Measurements from ENCODE around the gene VPS13D.
A peak's percentile ranks its signal among the peaks of the same experiment; 100 is the strongest.

VPS13D gene, protein sequence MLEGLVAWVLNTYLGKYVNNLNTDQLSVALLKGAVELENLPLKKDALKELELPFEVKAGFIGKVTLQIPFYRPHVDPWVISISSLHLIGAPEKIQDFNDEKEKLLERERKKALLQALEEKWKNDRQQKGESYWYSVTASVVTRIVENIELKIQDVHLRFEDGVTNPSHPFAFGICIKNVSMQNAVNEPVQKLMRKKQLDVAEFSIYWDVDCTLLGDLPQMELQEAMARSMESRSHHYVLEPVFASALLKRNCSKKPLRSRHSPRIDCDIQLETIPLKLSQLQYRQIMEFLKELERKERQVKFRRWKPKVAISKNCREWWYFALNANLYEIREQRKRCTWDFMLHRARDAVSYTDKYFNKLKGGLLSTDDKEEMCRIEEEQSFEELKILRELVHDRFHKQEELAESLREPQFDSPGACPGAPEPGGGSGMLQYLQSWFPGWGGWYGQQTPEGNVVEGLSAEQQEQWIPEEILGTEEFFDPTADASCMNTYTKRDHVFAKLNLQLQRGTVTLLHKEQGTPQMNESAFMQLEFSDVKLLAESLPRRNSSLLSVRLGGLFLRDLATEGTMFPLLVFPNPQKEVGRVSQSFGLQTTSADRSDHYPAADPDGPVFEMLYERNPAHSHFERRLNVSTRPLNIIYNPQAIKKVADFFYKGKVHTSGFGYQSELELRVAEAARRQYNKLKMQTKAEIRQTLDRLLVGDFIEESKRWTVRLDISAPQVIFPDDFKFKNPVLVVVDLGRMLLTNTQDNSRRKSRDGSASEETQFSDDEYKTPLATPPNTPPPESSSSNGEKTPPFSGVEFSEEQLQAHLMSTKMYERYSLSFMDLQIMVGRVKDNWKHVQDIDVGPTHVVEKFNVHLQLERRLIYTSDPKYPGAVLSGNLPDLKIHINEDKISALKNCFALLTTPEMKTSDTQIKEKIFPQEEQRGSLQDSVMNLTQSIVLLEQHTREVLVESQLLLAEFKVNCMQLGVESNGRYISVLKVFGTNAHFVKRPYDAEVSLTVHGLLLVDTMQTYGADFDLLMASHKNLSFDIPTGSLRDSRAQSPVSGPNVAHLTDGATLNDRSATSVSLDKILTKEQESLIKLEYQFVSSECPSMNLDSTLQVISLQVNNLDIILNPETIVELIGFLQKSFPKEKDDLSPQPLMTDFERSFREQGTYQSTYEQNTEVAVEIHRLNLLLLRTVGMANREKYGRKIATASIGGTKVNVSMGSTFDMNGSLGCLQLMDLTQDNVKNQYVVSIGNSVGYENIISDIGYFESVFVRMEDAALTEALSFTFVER (N-terminal part only)

DNA sequence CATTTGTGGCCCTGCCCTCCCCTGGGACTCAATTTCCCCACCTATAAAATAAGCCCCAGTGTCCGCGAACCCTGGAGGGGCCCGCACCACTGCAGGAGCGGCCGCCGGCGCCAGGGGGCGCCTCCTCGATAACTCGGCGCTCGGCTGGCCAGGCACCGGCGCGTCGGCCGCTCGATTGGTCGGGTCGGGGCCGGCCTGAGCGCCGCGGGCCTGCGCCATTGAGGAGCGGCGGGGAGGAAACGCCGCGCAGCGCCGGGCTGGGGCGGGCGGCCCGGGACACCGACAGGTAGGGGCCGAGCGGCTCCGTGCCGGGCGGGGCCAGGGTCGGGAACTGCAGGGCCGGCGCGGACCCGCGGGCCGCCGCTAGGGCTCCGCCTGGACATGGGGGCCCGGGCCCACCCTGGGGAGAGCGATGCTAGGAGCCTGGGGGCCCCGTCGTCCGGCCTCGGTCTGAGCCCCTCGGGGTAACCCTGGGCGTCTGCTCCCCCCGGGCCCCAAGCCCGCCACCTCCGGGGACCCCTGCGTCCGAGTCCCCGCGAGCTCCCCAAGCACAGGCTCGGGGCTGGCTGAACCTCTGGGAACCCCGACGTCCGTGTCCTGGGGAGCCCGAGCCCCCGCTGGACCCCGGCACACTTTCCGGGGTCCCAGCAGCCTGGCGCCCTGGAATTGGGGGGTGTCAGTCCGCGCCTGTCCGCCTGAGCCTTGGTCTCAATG is at the start of gene VPS13D:
TSS of gene VPS13D (plus strand) at position 196 of the 714 bp plus-strand sequence. CDS start 4,237 bp downstream, outside the sequence.
- DNase-seq (ENCODE audit: low read depth) = peak; percentile 77

GRCh38 chr1:12180315-12180714 is 49.5 kb upstream of the VPS13D start:
- no peak for DNase-seq (ENCODE audit: low read depth)

DNA sequence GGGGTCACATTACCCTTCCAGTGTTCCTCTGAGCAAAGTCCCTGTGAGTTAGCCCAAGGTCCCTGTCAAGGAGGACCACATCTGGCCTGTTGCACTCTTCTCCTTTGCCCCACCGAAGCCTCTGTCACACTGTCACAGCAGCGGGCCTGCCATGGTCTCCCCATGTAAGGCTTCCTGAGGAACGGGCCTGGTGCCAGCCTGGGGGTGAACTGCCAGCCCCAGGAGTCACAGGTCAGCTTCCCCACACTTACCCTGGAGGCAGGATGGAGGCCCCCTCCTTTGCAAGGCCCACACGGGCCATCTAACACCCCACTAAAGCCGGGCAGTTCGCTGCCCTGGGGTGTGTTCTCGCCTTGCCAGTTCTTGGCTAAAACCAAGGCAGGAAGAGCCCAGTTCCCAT is 48.9 kb upstream of the VPS13D start:
- no peak for DNase-seq (ENCODE audit: low read depth)

DNA sequence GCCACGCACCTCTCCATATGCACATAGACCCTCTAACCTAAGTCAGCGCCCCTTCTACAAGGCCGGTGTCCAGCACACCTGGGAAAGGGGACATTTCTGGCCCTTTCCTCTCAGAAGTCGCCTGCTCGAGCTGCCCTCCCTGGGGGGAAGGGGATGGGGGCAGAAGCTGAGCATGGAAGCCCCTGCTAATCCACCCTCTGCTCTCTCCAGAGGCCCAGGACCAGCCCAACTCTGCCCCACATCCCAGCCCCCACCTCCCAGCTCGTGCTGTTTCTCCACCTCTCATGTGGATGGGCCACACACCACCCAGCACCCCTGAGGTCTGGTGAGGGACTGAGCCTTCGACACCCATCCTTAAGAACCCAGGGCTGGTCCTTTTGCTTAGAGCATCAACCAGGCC is 48.3 kb upstream of the VPS13D start:
- no peak for DNase-seq (ENCODE audit: low read depth)

- no peak for DNase-seq (ENCODE audit: low read depth)
Observed at GRCh38 chr1:12182410-12182984, 47.3 kb upstream of the VPS13D start.

DNA sequence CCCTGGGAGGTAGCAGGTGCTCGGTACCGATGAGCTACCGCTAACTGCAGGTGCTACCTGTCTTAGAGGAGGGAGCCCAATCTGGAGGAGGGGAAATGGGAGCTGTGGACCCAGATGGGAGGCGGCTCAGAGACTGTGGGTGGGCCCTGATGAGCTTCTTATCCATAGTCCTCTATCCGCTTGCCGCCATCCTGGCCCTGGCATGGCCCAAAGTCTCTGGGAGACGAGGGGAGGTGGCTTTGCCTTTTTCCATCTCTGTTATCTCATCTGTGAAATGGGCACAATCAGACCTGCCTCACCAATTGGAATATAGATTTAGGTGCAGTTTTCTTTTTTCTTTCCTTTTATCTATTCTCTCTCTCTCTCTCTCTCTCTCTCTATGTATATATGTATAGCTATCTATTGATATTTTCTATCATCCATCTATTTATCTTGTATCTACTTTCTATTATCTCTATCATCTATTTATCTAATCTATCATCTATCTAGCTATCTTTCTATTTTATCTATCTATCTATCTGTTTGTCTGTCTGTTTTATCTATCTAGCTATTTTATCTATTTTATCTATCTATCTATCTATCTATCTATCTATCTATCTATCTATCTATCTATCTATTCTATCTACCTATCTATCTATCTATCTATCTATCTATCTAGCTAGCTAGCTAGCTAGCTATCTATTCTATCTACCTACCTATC is 46.6 kb upstream of the VPS13D start:
- no peak for DNase-seq (ENCODE audit: low read depth)

- no peak for DNase-seq (ENCODE audit: low read depth)
Observed at GRCh38 chr1:12184008-12184681, 45.7 kb upstream of the VPS13D start.

DNA sequence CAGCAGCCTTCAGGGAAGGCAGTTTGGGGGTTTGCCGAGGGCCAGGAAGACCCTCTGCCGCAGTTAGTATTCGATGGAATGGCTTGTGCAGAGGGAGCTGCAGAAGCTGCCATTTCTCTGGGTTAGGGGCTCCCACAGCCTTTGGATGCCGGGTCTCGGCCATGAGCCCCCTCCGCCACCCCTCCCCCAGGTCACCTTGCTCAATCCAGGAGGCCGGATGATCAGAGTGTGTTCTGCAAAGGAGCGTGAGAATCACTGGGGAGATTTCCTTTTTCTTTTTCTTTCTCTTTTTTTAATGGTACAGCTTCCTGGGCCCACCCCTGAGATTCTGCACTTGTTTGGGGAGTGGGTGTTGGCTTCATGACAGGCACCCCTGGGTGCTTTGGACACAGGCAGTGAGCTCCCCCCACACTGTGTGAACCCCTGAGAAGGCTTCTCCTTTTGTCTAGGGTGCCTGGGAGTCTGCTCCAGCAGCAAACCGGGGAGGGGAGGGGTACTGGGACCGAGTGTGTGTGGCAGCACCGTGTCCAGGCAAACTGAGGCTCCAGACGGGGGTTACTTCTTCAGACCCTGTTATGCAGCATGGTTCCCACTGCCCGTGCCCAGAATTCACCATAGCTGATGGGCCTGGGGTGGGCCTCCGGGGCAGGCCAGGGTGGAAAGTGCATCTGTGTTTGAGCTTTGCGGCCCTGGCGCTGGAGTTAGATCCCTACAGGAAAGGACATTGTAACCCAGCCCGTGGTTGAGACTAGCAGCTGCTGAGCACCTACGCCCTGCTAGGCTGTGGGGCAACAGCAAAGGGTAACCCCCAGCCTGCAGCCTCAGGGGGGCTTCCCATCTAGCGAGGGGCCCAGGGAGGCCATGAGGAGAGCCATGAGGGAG is 44.6 kb upstream of the VPS13D start:
- DNase-seq (ENCODE audit: low read depth) = no peak

DNA sequence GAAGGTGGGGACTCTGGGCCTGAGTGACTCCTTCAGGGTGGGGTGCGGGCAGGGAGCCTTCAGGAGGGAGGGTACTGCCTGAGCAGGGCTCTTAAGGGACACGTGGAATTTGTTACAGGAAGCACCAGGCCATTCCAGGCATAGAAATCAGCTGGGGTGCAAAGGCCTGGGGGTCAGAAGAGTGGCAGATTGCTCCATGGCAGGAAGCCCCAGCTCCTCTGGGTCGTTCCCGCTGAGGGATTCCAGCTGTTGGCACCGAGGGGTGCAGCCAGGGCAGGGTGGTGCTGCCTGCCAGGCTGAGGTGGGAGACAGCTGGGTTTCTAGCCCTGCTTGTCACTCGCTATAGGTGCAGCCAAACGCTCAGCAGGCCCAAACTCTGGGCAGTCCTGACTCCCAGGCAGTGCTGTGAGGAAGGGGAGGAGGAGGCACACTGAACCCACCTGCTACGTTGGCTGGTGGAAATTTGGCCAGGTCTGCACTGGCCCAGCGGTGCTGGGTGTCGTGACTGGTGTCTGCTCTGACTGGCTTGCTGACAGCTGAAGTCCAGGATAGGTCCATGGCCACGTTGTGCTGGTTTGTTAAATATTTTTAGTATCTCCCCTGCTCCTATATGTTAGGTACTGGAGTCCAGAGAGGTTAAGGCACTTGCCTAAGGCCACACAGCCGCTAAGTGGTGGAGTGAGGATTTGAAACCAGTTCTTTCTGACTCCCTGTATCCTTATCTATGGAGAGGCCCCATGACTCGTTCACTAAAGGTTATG is 43.7 kb upstream of the VPS13D start:
- no peak for DNase-seq (ENCODE audit: low read depth)

- DNase-seq (ENCODE audit: low read depth) = no peak
Observed at GRCh38 chr1:12186679-12186985, 43.2 kb upstream of the VPS13D start.

DNA sequence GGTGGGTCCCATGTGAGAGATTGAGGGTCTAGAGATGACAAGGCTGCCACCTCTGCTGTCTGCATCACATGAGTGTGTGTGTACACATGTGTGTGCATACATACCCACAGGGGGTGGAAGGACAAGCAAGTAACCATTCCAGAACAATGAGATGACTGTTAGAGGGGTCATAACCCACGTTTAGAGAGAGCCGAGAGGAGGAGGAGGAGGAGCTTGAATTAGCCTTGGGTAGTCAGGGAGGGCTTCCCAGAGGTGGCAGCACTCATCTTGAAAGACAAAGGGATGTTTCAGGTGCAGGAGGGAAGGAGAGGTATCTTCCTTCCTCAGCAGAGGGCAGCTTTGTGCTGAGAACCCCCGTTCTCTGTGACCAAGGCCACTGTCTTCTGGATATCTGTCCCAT is 41.7 kb upstream of the VPS13D start:
- DNase-seq (ENCODE audit: low read depth) = no peak

- no peak for DNase-seq (ENCODE audit: low read depth)
Observed at GRCh38 chr1:12188657-12189327, 41.0 kb upstream of the VPS13D start.

GRCh38 chr1:12189328-12189682 is 40.5 kb upstream of the VPS13D start:
- no peak for DNase-seq (ENCODE audit: low read depth)

DNA sequence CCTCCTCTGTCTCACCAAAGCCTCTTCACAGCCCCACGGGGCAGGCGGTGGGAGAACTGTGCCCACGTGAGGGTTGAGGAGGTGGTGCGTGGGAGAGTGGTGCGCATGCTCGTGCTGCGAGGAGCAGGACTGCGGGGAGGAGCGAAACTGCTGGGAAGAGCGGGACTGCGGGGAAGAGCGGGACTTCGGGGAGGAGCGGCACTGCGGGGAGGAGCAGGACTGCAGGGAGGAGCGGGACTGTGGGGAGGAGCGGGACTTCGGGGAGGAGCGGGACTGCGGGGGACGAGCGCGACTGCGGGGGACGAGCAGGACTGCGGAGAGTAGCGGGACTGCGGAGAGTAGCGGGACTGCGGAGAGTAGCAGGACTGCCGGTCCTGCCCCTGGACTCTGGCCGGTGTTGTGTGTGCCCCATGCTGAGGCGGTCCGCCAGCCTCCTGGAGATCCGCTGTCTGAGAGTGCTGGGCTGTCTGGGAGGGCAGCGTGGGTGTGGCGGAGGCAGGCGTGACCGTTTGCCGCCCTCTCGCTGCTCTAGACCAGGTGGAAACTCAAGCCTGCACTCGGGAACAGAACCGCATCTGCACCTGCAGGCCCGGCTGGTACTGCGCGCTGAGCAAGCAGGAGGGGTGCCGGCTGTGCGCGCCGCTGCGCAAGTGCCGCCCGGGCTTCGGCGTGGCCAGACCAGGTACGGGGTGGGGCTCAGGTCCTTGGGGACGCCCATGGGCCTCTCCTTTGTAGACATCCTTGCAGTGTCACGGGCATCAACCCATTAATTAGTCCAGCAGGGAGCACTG is 38.4 kb upstream of the VPS13D start:
- no peak for DNase-seq (ENCODE audit: low read depth)

GRCh38 chr1:12194666-12195216 is 35.1 kb upstream of the VPS13D start:
- DNase-seq (ENCODE audit: low read depth) = no peak

GRCh38 chr1:12195416-12195815 is 34.4 kb upstream of the VPS13D start:
- DNase-seq (ENCODE audit: low read depth) = no peak

Measured in activated gamma-delta T cell treated with anti-CD3 and anti-CD28 coated beads, Interleukin-2, amount 50 U/mL, for 16 hours (primary cell).